Trophoblast cell (in vitro differentiated cells and primary cell): ENCODE measurements around the gene DLG2.

Source experiments
- DNase-seq, 2 donors: peaks; one replicate each; pipeline ENCODE4 v3.0.0-alpha.2; 2016
- H2AFZ ChIP-seq: 2 replicates; pipeline ENCODE4 v1.6.1; 2013; ENCODE audit warnings: low read length, moderate library complexity, mild to moderate bottlenecking; ENCODE audit not compliant: insufficient read depth, poor library complexity
- H2AK5ac ChIP-seq: 2 replicates; pipeline ENCODE4 v1.6.1; 2013; ENCODE audit warnings: mild to moderate bottlenecking, low read length
- H2BK120ac ChIP-seq: 2 replicates; pipeline ENCODE4 v1.6.1; 2013; ENCODE audit warnings: low read length, mild to moderate bottlenecking, moderate library complexity; ENCODE audit not compliant: insufficient read depth, poor library complexity
- H2BK12ac ChIP-seq: 2 replicates; pipeline ENCODE4 v1.6.1; 2013; ENCODE audit warnings: mild to moderate bottlenecking, low read length, moderate library complexity
- H2BK5ac ChIP-seq: 2 replicates; pipeline ENCODE4 v1.6.1; 2013; ENCODE audit warnings: low read length, low read depth, moderate library complexity, mild to moderate bottlenecking; ENCODE audit not compliant: poor library complexity
- H3K14ac ChIP-seq: 2 replicates; pipeline ENCODE4 v1.6.1; 2013; ENCODE audit warnings: mild to moderate bottlenecking, low read length
- H3K18ac ChIP-seq: 2 replicates; pipeline ENCODE4 v1.6.1; 2013; ENCODE audit warnings: mild to moderate bottlenecking, low read length
- H3K23ac ChIP-seq: 2 replicates; pipeline ENCODE4 v1.6.1; 2013; ENCODE audit warnings: low read length
- H3K27ac ChIP-seq: 2 replicates; pipeline ENCODE4 v1.5.1; 2013; ENCODE audit warnings: low read depth, mild to moderate bottlenecking, inconsistent platforms, low read length, moderate library complexity
- H3K27me3 ChIP-seq: 2 replicates; pipeline ENCODE4 v1.6.1; 2013; ENCODE audit warnings: inconsistent platforms, mild to moderate bottlenecking, low read length, moderate library complexity; ENCODE audit not compliant: insufficient read depth
- H3K36me3 ChIP-seq, 2 experiments: 1 replicate in 1 of 2; 2 replicates in 1 of 2; pipeline ENCODE4 v1.6.1; 2013; ENCODE audit warnings: low read length in 2 of 2, mild to moderate bottlenecking in 2 of 2, moderate library complexity in 1 of 2; ENCODE audit not compliant: insufficient read depth in 2 of 2, control insufficient read depth in 1 of 2
- H3K4ac ChIP-seq: 2 replicates; pipeline ENCODE4 v1.6.1; 2013; ENCODE audit warnings: low read depth, mild to moderate bottlenecking, low read length, moderate library complexity
- H3K4me1 ChIP-seq, 2 experiments: 1 replicate in 1 of 2; 2 replicates in 1 of 2; pipeline ENCODE4 v1.6.1; 2013; ENCODE audit warnings: low read length in 2 of 2, mild to moderate bottlenecking in 2 of 2, moderate library complexity in 1 of 2; ENCODE audit not compliant: insufficient read depth in 2 of 2, control insufficient read depth in 1 of 2
- H3K4me2 ChIP-seq: 2 replicates; pipeline ENCODE4 v1.6.1; 2013; ENCODE audit warnings: inconsistent platforms, mild to moderate bottlenecking, low read length, moderate library complexity
- H3K4me3 ChIP-seq: 2 replicates; pipeline ENCODE4 v1.5.1; 2013; ENCODE audit warnings: mild to moderate bottlenecking, low read depth, low read length, inconsistent platforms
- H3K79me1 ChIP-seq: one replicate; pipeline ENCODE4 v1.6.1; 2013; ENCODE audit warnings: low read length
- H3K79me2 ChIP-seq: 2 replicates; pipeline ENCODE4 v1.6.1; 2013; ENCODE audit warnings: low read length, mild to moderate bottlenecking; ENCODE audit not compliant: control insufficient read depth, insufficient read depth, poor library complexity
- H3K9ac ChIP-seq: 2 replicates; pipeline ENCODE4 v1.6.1; 2013; ENCODE audit warnings: mild to moderate bottlenecking, low read length
- H3K9me3 ChIP-seq: 2 replicates; pipeline ENCODE4 v1.6.1; 2013; ENCODE audit warnings: low read depth, mild to moderate bottlenecking, control low read depth, inconsistent platforms, low read length; ENCODE audit not compliant: insufficient read depth
- H4K12ac ChIP-seq: 2 replicates; pipeline ENCODE4 v1.6.1; 2013; ENCODE audit warnings: low read depth, mild to moderate bottlenecking, low read length, moderate library complexity
- H4K8ac ChIP-seq: 2 replicates; pipeline ENCODE4 v1.6.1; 2013; ENCODE audit warnings: low read depth, mild to moderate bottlenecking, low read length, moderate library complexity
- H4K91ac ChIP-seq: one replicate; pipeline ENCODE4 v1.6.1; 2013; ENCODE audit warnings: low read depth, mild to moderate bottlenecking, low read length, moderate library complexity
- WGBS: extraction: QIAGEN DNeasy Blood & Tissue Kit; methylation state at CpG from one replicate; pipeline ENCODE4 v1.1.7; 2013; ENCODE audit warnings: missing lambda C conversion rate; ENCODE audit not compliant: insufficient read length, insufficient coverage; ENCODE audit errors: extremely low coverage; 5-methylcytosine and 5-hydroxymethylcytosine counted together

DLG2 gene

DNA sequence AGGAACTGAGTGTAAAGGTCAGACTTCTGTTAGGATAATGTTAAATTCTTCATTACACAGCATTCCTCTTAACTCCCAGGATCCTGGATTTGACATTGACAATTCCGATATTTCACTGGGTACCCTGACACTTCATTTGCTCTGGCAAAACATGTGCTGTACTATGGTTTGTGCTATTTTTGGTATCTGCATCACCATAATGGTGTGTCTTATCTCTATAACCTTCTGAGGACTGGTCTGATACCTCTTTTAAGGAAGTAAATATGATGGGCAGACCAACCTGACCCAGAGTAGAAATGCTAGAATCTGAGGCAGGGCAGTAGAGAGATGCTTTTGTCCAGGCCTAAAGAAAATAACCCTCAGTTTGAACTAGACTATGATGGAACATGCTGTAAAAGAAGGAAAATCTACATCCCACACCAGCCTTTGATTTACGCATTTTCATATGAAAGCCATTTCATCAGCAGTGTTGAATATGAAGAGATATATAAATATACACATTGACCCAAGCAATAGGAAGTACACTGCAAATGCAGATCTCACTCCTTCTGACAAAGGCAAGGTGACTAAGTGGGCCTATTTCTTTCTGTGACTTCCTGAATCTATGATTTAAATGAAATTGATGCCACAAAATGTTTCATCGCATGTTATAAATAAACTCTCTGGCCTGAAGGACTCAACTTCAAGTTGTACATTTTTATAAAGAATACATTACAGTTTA is 966.7 kb downstream of the DLG2 start:
- Histone ChIP-seq H3K23ac (no peak overlapping the region), H2BK120ac (no peak overlapping the region), H2AFZ (no peak overlapping the region), H3K27ac (no peak overlapping the region), H3K4me3 (no peak overlapping the region), H2BK5ac (no peak overlapping the region), H3K14ac (no peak overlapping the region), H3K9me3 (no peaks in the 10 kb centered on the region), H3K9ac (no peak overlapping the region), H3K36me3 (no peaks in the 10 kb centered on the region), H3K79me2 (no peaks in the 10 kb centered on the region), H3K4ac (no peak overlapping the region), H2AK5ac (no peak overlapping the region), H4K91ac (no peak overlapping the region), H3K18ac (no peak overlapping the region), H3K27me3 (no peaks in the 10 kb centered on the region), H4K12ac (no peak overlapping the region), H3K4me2 (no peak overlapping the region), H2BK12ac (no peak overlapping the region), H4K8ac (no peak overlapping the region), H3K4me1 (no peaks in the 10 kb centered on the region), H3K79me1 (no peaks in the 10 kb centered on the region)
- WGBS, result no CpG with 5 or more reads among the region's 3 CpGs
- DNase-seq, result no peak

DNA sequence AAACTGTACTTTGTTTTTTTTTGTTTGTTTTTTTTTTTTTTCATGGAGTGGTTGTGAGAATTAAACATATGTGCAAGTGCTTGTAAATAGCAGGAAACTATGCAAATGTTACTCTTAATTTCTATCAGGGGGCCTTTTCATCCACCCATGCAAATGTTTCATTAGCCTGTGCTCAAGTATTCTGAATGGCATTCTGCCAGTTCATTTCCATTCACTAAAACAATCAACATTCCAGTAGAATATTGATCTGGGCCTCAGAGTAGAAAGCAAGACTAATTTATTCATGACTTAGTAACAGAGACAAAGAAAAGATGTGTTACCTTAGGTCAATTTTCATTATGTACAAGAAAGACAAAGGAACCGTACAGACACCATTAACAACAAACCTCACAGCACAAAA is 971.4 kb downstream of the DLG2 start:
- no peak overlapping the region for H2BK120ac ChIP-seq
- H3K23ac ChIP-seq, result no peak overlapping the region
- H3K4me3 ChIP-seq, result no peak overlapping the region
- no peak overlapping the region for H3K18ac ChIP-seq
- no peak overlapping the region for H2AK5ac ChIP-seq
- no peak overlapping the region for H3K9ac ChIP-seq
- H3K4me1 ChIP-seq, result no peaks in the 10 kb centered on the region
- H4K91ac ChIP-seq, result no peak overlapping the region
- no peaks in the 10 kb centered on the region for H3K9me3 ChIP-seq
- H4K12ac ChIP-seq, result no peak overlapping the region
- no peaks in the 10 kb centered on the region for H3K36me3 ChIP-seq
- no CpG with 5 or more reads among the region's 1 CpG for WGBS
- no peak overlapping the region for H3K14ac ChIP-seq
- no peak overlapping the region for H3K4ac ChIP-seq
- no peaks in the 10 kb centered on the region for H3K79me1 ChIP-seq
- H2BK5ac ChIP-seq, result no peak overlapping the region
- no peaks in the 10 kb centered on the region for H3K79me2 ChIP-seq
- H3K27me3 ChIP-seq, result no peaks in the 10 kb centered on the region
- no peak for DNase-seq
- no peak overlapping the region for H3K27ac ChIP-seq
- no peak overlapping the region for H4K8ac ChIP-seq
- H3K4me2 ChIP-seq, result no peak overlapping the region
- H2BK12ac ChIP-seq, result no peak overlapping the region
- H2AFZ ChIP-seq, result no peak overlapping the region

DNA sequence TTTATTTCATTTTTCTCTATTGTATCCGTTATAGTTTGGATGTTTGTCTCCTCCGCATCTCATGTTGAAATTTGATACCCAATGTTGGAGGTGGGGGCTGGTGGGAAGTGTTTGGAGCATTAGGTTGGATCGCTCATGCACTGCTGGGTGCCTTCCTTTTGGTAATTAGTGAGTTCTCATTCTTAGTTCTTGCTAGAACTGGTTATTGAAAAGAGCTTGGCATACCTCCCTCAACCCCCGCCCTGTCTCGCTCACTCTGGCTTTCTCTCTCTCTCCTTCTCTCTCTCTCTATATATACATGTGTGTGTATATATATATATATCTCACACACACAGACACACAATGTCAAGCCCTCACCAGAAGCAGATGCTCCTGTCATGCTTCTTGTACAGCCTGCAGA is 978.7 kb downstream of the DLG2 start:
- Histone ChIP-seq H3K23ac (no peak overlapping the region), H3K79me1 (no peaks in the 10 kb centered on the region), H2AK5ac (no peak overlapping the region), H3K18ac (no peak overlapping the region), H3K4ac (no peak overlapping the region), H2BK5ac (no peak overlapping the region), H3K4me3 (no peak overlapping the region), H3K9me3 (no peaks in the 10 kb centered on the region), H3K36me3 (no peaks in the 10 kb centered on the region), H2BK12ac (no peak overlapping the region), H2AFZ (no peak overlapping the region), H3K4me1 (no peaks in the 10 kb centered on the region), H4K91ac (no peak overlapping the region), H3K9ac (no peak overlapping the region), H3K27ac (no peak overlapping the region), H4K8ac (no peak overlapping the region), H3K4me2 (no peak overlapping the region), H4K12ac (no peak overlapping the region), H2BK120ac (no peak overlapping the region), H3K79me2 (no peaks in the 10 kb centered on the region), H3K14ac (no peak overlapping the region), H3K27me3 (no peaks in the 10 kb centered on the region)
- DNase-seq, result no peak
- WGBS, result no CpG with 5 or more reads among the region's 5 CpGs

DNA sequence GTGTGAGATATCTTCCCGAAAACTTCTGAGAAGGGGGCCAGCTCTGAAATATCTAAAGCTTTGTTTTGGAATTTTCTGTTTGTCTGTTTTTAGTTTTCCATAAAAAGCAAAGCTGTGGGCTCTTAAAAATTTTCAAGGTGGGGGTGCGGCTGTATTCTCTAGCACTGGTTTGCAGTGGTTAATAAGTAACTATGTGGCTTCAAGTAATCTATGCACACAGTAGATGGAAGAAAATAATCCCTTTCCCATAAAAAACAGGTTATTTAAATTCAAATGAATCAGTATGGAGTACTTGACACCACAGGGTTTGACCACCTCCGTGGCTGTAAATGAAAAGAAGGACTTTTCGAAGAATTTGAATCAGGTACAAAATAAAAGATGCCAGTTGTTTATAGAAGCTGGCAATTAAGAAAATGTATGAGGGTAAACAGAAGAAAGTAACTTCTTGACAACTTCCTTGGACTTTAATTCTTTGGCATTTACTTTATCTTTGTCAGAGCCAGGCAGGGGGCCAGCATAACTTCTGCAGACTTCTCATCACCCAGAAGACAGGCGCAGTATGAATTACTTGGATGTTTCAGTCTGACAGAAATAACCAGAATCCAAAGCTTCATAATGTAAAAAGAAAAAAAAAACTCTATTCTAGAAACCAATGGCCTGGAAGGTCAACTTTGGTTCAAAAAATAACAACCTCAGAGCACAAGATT is 981.0 kb downstream of the DLG2 start:
- Histone ChIP-seq H3K4me2 (no peak overlapping the region), H2AFZ (no peak overlapping the region), H4K91ac (no peak overlapping the region), H4K12ac (no peak overlapping the region), H3K4ac (no peak overlapping the region), H3K36me3 (no peaks in the 10 kb centered on the region), H3K9ac (no peak overlapping the region), H3K23ac (no peak overlapping the region), H3K27me3 (no peaks in the 10 kb centered on the region), H2BK12ac (no peak overlapping the region), H3K27ac (no peak overlapping the region), H2BK5ac (no peak overlapping the region), H3K14ac (no peak overlapping the region), H2BK120ac (no peak overlapping the region), H3K79me1 (no peaks in the 10 kb centered on the region), H3K79me2 (no peaks in the 10 kb centered on the region), H3K9me3 (no peaks in the 10 kb centered on the region), H3K4me1 (no peaks in the 10 kb centered on the region), H2AK5ac (no peak overlapping the region), H4K8ac (no peak overlapping the region), H3K4me3 (no peak overlapping the region), H3K18ac (no peak overlapping the region)
- WGBS, result no CpG with 5 or more reads among the region's 5 CpGs
- DNase-seq, result no peak
